Activated CD4-positive, alpha-beta T cell treated with anti-CD3 and anti-CD28 coated beads, Interleukin-2, amount 10 ng/mL, durations not matched to agents 24 days and 14 days (primary cell): ENCODE results near the gene KRTAP5-1. TPM values are rescaled to one million over a fixed set of nuclear protein-coding genes. Genes with fewer than 3 reads are reported as not detected.
"Not testable (repeated sequence)": the region's sequence is repeated elsewhere in the genome, so short reads cannot be mapped to it uniquely, and the experiment has no call there.

Source experiments
- DNase-seq: peaks from one replicate; pipeline ENCODE4 v3.0.0; 2022
- H3K27ac Mint-ChIP-seq: one replicate; pipeline ENCODE4 v1.8.0; 2022; ENCODE audit warnings: mild to moderate bottlenecking, mixed read lengths
- H3K27me3 Mint-ChIP-seq: one replicate; pipeline ENCODE4 v1.8.0; 2022; ENCODE audit warnings: mixed read lengths
- H3K36me3 Mint-ChIP-seq: one replicate; pipeline ENCODE4 v1.8.0; 2022; ENCODE audit warnings: low read depth, mild to moderate bottlenecking, mixed read lengths
- H3K4me1 Mint-ChIP-seq: one replicate; pipeline ENCODE4 v1.8.0; 2021; ENCODE audit warnings: mixed read lengths
- H3K4me3 Mint-ChIP-seq: one replicate; pipeline ENCODE4 v1.8.0; 2022; ENCODE audit warnings: mild to moderate bottlenecking, moderate library complexity, mixed read lengths
- H3K9me3 Mint-ChIP-seq: one replicate; pipeline ENCODE4 v1.8.0; 2021; ENCODE audit warnings: mixed read lengths
- intact Hi-C: fragments of 100-400 bp; cut with micrococcal nuclease; formaldehyde crosslinking; loops from one replicate; pipeline ENCODE4 v1.15.1; 2023
- total RNA-seq: library from RNA; stranded (reverse); gene quantifications from 2 replicates; pipeline ENCODE4 v1.2.3, GENCODE V29; 2022

The KRTAP5-1 gene
- total RNA-seq, 1 donor from 2014 or later, result not detected

- H3K27ac Mint-ChIP-seq, DNase-seq, intact Hi-C loops, H3K9me3 Mint-ChIP-seq, H3K4me3 Mint-ChIP-seq, H3K4me1 Mint-ChIP-seq, H3K36me3 Mint-ChIP-seq: not testable (repeated sequence)
- peaks cover 66% of the 10 kb centered on the region for H3K27me3 Mint-ChIP-seq
Measured at GRCh38 chr11:1595994-1596575, 11.0 kb upstream of the KRTAP5-1 start.

- intact Hi-C loops, result no loop called here
- H3K9me3 Mint-ChIP-seq, result peaks cover 5% of the 10 kb centered on the region
- no peak for DNase-seq
- no peak overlapping the region for H3K27ac Mint-ChIP-seq
- H3K4me3 Mint-ChIP-seq, result no peak overlapping the region
- peaks cover 52% of the 10 kb centered on the region for H3K27me3 Mint-ChIP-seq
- H3K4me1 Mint-ChIP-seq, result peaks cover 9% of the 10 kb centered on the region
- H3K36me3 Mint-ChIP-seq, result peaks cover 5% of the 10 kb centered on the region
Measured at GRCh38 chr11:1592628-1593027, 7.5 kb upstream of the KRTAP5-1 start.

GRCh38 chr11:1589996-1590395 is 4.9 kb upstream of the KRTAP5-1 start:
- H3K36me3 Mint-ChIP-seq, result peaks cover 5% of the 10 kb centered on the region
- H3K4me3 Mint-ChIP-seq, result no peak overlapping the region
- H3K9me3 Mint-ChIP-seq, result peaks cover 5% of the 10 kb centered on the region
- H3K4me1 Mint-ChIP-seq, result peaks cover 7% of the 10 kb centered on the region
- H3K27me3 Mint-ChIP-seq, result peaks cover 30% of the 10 kb centered on the region
- intact Hi-C loops, result no loop called here
- DNase-seq, result no peak
- no peak overlapping the region for H3K27ac Mint-ChIP-seq

GRCh38 chr11:1589191-1589963 is 4.3 kb upstream of the KRTAP5-1 start:
- H3K9me3 Mint-ChIP-seq, H3K4me1 Mint-ChIP-seq, H3K36me3 Mint-ChIP-seq, intact Hi-C loops: not testable (repeated sequence)
- Mint-ChIP-seq H3K27me3 (peaks cover 24% of the 10 kb centered on the region), H3K27ac (peak overlapping the region; percentile 66), H3K4me3 (peak overlapping the region; percentile 57)
- DNase-seq, result peak; percentile 67

- intact Hi-C loops, result no loop called here
- peaks cover 5% of the 10 kb centered on the region for H3K9me3 Mint-ChIP-seq
- H3K27ac Mint-ChIP-seq, result no peak overlapping the region
- no peak for DNase-seq
- H3K36me3 Mint-ChIP-seq, result peaks cover 5% of the 10 kb centered on the region
- H3K4me1 Mint-ChIP-seq, result peaks cover 7% of the 10 kb centered on the region
- H3K27me3 Mint-ChIP-seq, result peaks cover 13% of the 10 kb centered on the region
- H3K4me3 Mint-ChIP-seq, result no peak overlapping the region
Measured at GRCh38 chr11:1586699-1587098, 1.6 kb upstream of the KRTAP5-1 start.

- H3K27me3 Mint-ChIP-seq, result peaks cover 12% of the 10 kb centered on the region
- H3K36me3 Mint-ChIP-seq, H3K4me3 Mint-ChIP-seq, H3K27ac Mint-ChIP-seq, intact Hi-C loops, DNase-seq, H3K4me1 Mint-ChIP-seq, H3K9me3 Mint-ChIP-seq: not testable (repeated sequence)
Measured at GRCh38 chr11:1582909-1583308, 2.2 kb downstream of the KRTAP5-1 start.

GRCh38 chr11:1581976-1582375 is 3.1 kb downstream of the KRTAP5-1 start:
- intact Hi-C loops, result no loop called here
- Mint-ChIP-seq H3K4me1 (no peaks in the 10 kb centered on the region), H3K27me3 (peaks cover 12% of the 10 kb centered on the region), H3K9me3 (peaks cover 4% of the 10 kb centered on the region), H3K4me3 (no peak overlapping the region), H3K36me3 (no peaks in the 10 kb centered on the region), H3K27ac (no peak overlapping the region)
- no peak for DNase-seq

- Mint-ChIP-seq H3K27me3 (peaks cover 25% of the 10 kb centered on the region), H3K27ac (no peak overlapping the region), H3K9me3 (peaks cover 4% of the 10 kb centered on the region), H3K36me3 (no peaks in the 10 kb centered on the region), H3K4me3 (no peak overlapping the region), H3K4me1 (peaks cover 4% of the 10 kb centered on the region)
- DNase-seq, result no peak
- intact Hi-C loops, result loop anchor here (10.0 kb wide), 1 partner anchor 192 kb away; the partner anchor contains the start of gene BRSK2
Measured at GRCh38 chr11:1576825-1577224, 8.3 kb downstream of the KRTAP5-1 start.

- H3K4me3 Mint-ChIP-seq, DNase-seq: not testable (repeated sequence)
- intact Hi-C loops, result loop anchor here (2.0 to 10.0 kb wide), 2 partner anchors 29 to 191 kb away; partner anchors contain the start of gene BRSK2
Measured at GRCh38 chr11:1575756-1576155, 9.3 kb downstream of the KRTAP5-1 start.

GRCh38 chr11:1574933-1575242 is 10.2 kb downstream of the KRTAP5-1 start:
- H3K9me3 Mint-ChIP-seq, result peaks cover 4% of the 10 kb centered on the region
- intact Hi-C loops, result loop anchor here (2.0 to 10.0 kb wide), 3 partner anchors 28 to 277 kb away; partner anchors contain the start of genes BRSK2 and LSP1
- DNase-seq, result no peak
- peaks cover 33% of the 10 kb centered on the region for H3K27me3 Mint-ChIP-seq
- H3K4me3 Mint-ChIP-seq, result no peak overlapping the region
- peaks cover 4% of the 10 kb centered on the region for H3K4me1 Mint-ChIP-seq
- no peak overlapping the region for H3K27ac Mint-ChIP-seq
- no peaks in the 10 kb centered on the region for H3K36me3 Mint-ChIP-seq

More at GRCh38 chr11:1575756-1576155, 9.3 kb downstream of the KRTAP5-1 start:
- peaks cover 27% of the 10 kb centered on the region for H3K27me3 Mint-ChIP-seq
- H3K27ac Mint-ChIP-seq, H3K4me1 Mint-ChIP-seq, H3K36me3 Mint-ChIP-seq, H3K9me3 Mint-ChIP-seq: not testable (repeated sequence)

GRCh38 chr11:1574238-1574932 is 10.7 kb downstream of the KRTAP5-1 start:
- H3K27ac Mint-ChIP-seq, result no peak overlapping the region
- peaks cover 4% of the 10 kb centered on the region for H3K9me3 Mint-ChIP-seq
- no peaks in the 10 kb centered on the region for H3K36me3 Mint-ChIP-seq
- H3K4me1 Mint-ChIP-seq, result peaks cover 4% of the 10 kb centered on the region
- peaks cover 37% of the 10 kb centered on the region for H3K27me3 Mint-ChIP-seq
- peak; percentile 90 for DNase-seq
- peak overlapping the region; percentile 43 for H3K4me3 Mint-ChIP-seq
- intact Hi-C loops, result loop anchor here (2.0 to 10.0 kb wide), 3 partner anchors 28 to 278 kb away; partner anchors contain the start of genes BRSK2 and LSP1

GRCh38 chr11:1573903-1574237 is 11.2 kb downstream of the KRTAP5-1 start:
- peaks cover 40% of the 10 kb centered on the region for H3K27me3 Mint-ChIP-seq
- H3K27ac Mint-ChIP-seq, result no peak overlapping the region
- peak overlapping the region; percentile 43 for H3K4me3 Mint-ChIP-seq
- peaks cover 4% of the 10 kb centered on the region for H3K4me1 Mint-ChIP-seq
- intact Hi-C loops, result loop anchor here (1.0 to 10.0 kb wide), 4 partner anchors 27 to 371 kb away; partner anchors contain the start of genes BRSK2 and LSP1
- no peaks in the 10 kb centered on the region for H3K36me3 Mint-ChIP-seq
- H3K9me3 Mint-ChIP-seq, result peaks cover 4% of the 10 kb centered on the region
- DNase-seq, result no peak

- Mint-ChIP-seq H3K4me3 (peak overlapping the region; percentile 32), H3K36me3 (no peaks in the 10 kb centered on the region), H3K4me1 (peaks cover 4% of the 10 kb centered on the region), H3K27me3 (peaks cover 39% of the 10 kb centered on the region), H3K27ac (no peak overlapping the region), H3K9me3 (peaks cover 3% of the 10 kb centered on the region)
- intact Hi-C loops, result loop anchor here (1.0 to 10.0 kb wide), 3 partner anchors 188 to 370 kb away; partner anchors contain the start of genes BRSK2 and LSP1
- peak; percentile 71 for DNase-seq
Measured at GRCh38 chr11:1573077-1573902, 11.8 kb downstream of the KRTAP5-1 start.
